Nephron progenitor cell (in vitro differentiated cells): Measurements from ENCODE around the gene AVL9.
A peak's percentile ranks its signal among the peaks of the same experiment; 100 is the strongest.

Source experiments
- DNase-seq: peaks from one replicate; pipeline ENCODE4 v3.0.0; 2021
- H3K27ac Mint-ChIP-seq: 2 replicates; pipeline ENCODE4 v1.8.0; 2021; ENCODE audit warnings: mild to moderate bottlenecking, moderate library complexity, mixed read lengths
- H3K27me3 Mint-ChIP-seq: 2 replicates; pipeline ENCODE4 v1.8.0; 2021; ENCODE audit warnings: mild to moderate bottlenecking, low read depth, mixed read lengths; ENCODE audit not compliant: poor library complexity
- H3K36me3 Mint-ChIP-seq: 2 replicates; pipeline ENCODE4 v1.8.0; 2021; ENCODE audit warnings: low read depth, mixed read lengths
- H3K4me1 Mint-ChIP-seq: 2 replicates; pipeline ENCODE4 v1.8.0; 2021; ENCODE audit warnings: mixed read lengths
- H3K4me3 Mint-ChIP-seq: 2 replicates; pipeline ENCODE4 v1.8.0; 2021; ENCODE audit warnings: mild to moderate bottlenecking, moderate library complexity, mixed read lengths
- H3K9me3 Mint-ChIP-seq: 2 replicates; pipeline ENCODE4 v1.8.0; 2021; ENCODE audit warnings: mild to moderate bottlenecking, moderate library complexity, mixed read lengths
- TF ChIP-seq, protein P1 (sequence below): fragments of 200-600 bp; sonication (generic); IDR thresholded peaks from 2 replicates; pipeline ENCODE4 v1.5.0; 2021; ENCODE audit warnings: antibody characterized with exemption

AVL9 gene

DNA sequence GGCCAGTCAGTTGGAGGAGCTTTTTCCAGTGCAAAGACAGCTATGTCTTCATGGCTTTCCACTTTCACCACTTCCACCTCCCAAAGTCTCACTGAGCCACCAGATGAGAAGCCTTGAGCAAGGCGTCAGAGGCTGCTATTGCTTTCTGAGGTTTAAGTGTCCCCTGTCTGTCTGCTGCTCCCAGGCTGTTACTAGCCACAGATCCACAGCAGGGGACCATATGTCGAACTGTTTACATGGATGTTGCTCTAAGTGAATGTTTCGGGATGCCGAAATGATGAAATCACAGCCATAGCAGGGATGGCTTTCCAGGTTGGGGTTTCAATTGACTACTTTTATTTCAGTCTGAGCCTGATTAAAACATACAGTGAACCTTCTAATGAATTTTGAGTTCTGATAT lies 88.5 kb downstream of the AVL9 start:
- Mint-ChIP-seq H3K4me3 (no peak overlapping the region), H3K9me3 (no peaks in the 10 kb centered on the region), H3K36me3 (peaks cover 46% of the 10 kb centered on the region), H3K27me3 (no peaks in the 10 kb centered on the region), H3K4me1 (peaks cover 12% of the 10 kb centered on the region), H3K27ac (no peak overlapping the region)
- no peak for DNase-seq
- TF ChIP-seq, protein P1, sequence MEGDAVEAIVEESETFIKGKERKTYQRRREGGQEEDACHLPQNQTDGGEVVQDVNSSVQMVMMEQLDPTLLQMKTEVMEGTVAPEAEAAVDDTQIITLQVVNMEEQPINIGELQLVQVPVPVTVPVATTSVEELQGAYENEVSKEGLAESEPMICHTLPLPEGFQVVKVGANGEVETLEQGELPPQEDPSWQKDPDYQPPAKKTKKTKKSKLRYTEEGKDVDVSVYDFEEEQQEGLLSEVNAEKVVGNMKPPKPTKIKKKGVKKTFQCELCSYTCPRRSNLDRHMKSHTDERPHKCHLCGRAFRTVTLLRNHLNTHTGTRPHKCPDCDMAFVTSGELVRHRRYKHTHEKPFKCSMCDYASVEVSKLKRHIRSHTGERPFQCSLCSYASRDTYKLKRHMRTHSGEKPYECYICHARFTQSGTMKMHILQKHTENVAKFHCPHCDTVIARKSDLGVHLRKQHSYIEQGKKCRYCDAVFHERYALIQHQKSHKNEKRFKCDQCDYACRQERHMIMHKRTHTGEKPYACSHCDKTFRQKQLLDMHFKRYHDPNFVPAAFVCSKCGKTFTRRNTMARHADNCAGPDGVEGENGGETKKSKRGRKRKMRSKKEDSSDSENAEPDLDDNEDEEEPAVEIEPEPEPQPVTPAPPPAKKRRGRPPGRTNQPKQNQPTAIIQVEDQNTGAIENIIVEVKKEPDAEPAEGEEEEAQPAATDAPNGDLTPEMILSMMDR = no peak

DNA sequence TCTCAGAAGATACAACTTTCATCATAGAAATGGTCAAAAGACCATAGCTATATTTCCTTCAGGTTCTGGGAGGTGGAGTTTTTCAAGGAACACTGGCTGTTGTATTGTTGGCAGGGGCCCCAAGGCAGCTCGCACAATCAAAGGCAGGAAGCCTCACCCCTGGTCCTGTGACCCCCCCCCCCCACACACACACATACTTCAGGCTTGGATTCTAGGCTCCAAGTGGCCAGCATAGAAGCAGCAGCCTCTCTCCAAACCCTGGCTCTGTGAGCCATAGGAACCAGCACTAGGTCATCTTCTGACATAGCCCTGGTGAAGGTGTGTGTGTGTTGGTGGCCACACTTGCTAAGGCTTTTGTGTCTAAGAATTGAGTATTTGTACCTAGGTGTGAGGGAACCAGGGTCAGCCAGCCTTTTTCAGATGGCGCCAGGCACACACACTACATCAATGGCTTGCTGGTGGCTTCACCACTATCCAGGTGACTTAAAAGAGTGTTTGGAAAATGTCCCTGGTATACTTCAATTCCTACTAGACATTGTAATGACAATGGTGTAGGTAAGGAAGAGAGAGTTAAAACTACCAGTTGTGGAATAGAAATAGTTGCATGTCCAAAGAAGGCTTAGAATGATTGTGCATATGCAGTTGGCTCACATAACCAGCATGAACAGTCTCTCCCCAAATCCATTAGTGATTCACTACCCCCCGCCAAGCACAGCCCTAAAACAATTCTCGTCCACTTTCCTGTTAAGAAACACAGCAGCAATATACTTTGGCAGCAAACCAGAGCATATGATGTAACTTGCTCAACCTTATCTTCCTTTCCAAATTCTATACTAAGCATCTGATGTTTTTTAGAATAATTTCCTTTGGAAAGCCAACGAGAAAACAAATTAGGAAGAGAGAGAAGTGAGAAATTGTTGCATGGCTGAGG lies 91.3 kb downstream of the AVL9 start:
- H3K4me1 Mint-ChIP-seq = peaks cover 12% of the 10 kb centered on the region
- no peak for DNase-seq
- no peaks in the 10 kb centered on the region for H3K27me3 Mint-ChIP-seq
- no peaks in the 10 kb centered on the region for H3K9me3 Mint-ChIP-seq
- no peak overlapping the region for H3K4me3 Mint-ChIP-seq
- TF ChIP-seq, protein P1 = no peak
- peaks cover 56% of the 10 kb centered on the region for H3K36me3 Mint-ChIP-seq
- H3K27ac Mint-ChIP-seq = peak overlapping the region; percentile 53

DNA sequence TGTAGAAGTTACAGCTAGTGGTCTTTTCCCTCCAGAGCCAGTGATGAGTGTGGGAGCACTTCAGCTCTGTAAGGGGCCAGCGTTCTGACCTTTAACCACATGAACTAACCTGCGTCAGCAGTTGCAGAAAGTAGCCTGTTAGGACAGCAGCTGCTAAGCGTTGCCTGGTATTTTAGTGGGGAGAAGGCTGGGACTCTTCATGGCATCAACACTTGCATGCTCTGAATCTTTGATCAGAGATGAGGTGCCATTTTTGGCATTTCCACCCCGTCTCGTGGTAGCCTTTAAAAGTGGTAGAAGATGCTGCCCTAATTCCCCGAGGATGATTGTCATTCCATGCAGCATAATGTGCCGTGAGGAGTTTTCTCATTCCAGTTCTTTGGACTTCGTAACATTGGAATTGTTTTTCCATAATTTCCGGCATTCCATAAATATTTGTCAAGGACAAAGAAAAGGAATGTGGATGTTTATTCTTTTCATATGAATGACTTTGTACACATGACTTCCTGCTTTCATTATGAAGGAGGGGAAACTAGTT lies 92.2 kb downstream of the AVL9 start:
- Mint-ChIP-seq H3K27me3 (no peaks in the 10 kb centered on the region), H3K9me3 (no peaks in the 10 kb centered on the region), H3K36me3 (peaks cover 57% of the 10 kb centered on the region), H3K4me1 (peaks cover 12% of the 10 kb centered on the region), H3K27ac (peak overlapping the region; percentile 53), H3K4me3 (no peak overlapping the region)
- no peak for DNase-seq
- TF ChIP-seq, protein P1 = no peak

DNA sequence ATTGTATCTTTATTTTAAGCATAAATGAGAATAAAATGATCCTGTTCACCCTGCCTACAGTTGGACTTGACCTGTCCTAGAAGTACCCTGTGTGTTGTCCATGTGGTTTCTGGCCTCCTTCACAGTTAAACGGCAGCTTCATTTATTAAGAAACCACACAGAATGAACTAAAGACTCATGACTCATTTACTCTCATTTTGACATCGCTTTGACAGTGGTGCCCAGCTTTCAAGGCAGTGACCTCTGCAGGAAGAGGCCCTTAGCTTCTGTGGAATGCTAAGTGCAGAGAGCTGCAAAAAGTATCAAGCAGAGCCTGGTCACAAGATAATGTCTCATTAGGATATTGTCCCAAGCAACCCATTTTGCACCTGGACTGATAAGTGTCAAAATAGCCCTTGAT lies 93.4 kb downstream of the AVL9 start:
- no peak overlapping the region for H3K4me3 Mint-ChIP-seq
- H3K36me3 Mint-ChIP-seq = peaks cover 53% of the 10 kb centered on the region
- DNase-seq = no peak
- no peaks in the 10 kb centered on the region for H3K9me3 Mint-ChIP-seq
- H3K4me1 Mint-ChIP-seq = peaks cover 16% of the 10 kb centered on the region
- H3K27me3 Mint-ChIP-seq = no peaks in the 10 kb centered on the region
- TF ChIP-seq, protein P1 = no peak
- no peak overlapping the region for H3K27ac Mint-ChIP-seq

DNA sequence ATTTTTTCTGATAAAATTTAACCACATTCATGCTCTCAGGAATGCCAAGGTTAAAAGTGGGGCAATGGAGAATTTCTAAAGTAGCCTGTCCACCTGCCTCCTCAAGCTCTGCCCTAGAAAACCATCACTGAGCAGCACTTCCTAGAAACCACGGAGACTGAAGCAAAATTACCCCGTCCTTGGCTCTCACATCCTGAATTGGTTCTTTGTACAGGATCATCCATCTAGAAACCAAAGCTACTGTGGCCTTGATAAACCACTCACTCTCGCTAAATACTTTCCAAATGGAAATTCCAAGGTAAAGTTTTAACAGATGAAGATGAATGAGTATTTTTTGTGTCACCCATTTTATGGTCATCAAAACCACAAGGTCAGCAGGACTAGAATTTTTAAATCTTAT lies 96.6 kb downstream of the AVL9 start:
- Mint-ChIP-seq H3K4me1 (peaks cover 20% of the 10 kb centered on the region), H3K27me3 (no peaks in the 10 kb centered on the region), H3K27ac (no peak overlapping the region), H3K4me3 (no peak overlapping the region), H3K9me3 (no peaks in the 10 kb centered on the region), H3K36me3 (peaks cover 35% of the 10 kb centered on the region)
- TF ChIP-seq, protein P1 = no peak
- no peak for DNase-seq
